ENCODE data around the gene SPATA19.
"Not testable (repeated sequence)": the region's sequence is repeated elsewhere in the genome, so short reads cannot be mapped to it uniquely, and the experiment has no call there.

The SPATA19 gene, protein sequence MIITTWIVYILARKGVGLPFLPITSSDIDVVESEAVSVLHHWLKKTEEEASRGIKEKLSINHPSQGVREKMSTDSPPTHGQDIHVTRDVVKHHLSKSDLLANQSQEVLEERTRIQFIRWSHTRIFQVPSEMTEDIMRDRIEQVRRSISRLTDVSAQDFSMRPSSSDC

DNA sequence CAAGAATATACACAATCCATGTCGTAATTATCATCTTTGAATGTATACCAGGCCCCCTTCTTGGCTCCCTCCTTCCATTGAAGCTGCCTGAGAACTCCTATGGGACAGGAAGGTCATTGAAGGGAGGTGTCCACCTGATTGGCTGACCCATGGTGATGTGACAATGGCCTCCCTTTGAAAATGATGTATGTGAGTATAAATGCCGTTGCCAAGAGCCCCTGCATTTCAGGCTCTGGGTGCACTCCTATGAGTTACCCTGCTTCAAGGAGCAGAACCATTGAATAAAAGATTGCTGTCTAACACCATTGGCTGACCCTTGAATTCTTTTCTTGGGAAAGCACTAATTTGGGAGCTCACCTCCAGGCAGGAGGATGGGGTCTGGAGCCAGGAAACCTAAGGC lies at the start of gene SPATA19:
SPATA19 (minus strand) TSS at position 101 of the 400 bp plus-strand sequence; CDS start at position 34, 67 bp downstream.
- no peak for DNase-seq

DNA sequence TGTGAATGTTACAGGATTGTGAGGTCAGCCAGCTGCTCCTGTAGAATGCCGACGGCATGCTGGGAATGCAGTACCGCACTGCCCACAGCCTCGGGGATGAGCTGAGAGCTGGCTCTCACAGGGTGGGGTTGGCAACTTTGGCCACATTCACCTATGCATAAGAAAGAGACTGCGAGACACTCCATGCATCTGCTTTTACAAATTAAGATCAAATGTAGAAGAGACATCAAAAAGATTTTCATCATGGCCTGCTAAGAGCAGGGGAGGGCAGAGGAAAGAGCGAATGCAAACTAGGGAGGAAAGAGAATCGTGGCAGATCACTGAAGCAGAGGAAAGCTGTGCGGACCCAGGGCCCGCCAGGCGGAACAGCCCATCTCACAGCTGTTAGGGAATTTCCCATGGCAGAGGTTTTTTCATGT lies 49.8 kb upstream of the SPATA19 start:
- DNase-seq = peak; percentile 27

DNA sequence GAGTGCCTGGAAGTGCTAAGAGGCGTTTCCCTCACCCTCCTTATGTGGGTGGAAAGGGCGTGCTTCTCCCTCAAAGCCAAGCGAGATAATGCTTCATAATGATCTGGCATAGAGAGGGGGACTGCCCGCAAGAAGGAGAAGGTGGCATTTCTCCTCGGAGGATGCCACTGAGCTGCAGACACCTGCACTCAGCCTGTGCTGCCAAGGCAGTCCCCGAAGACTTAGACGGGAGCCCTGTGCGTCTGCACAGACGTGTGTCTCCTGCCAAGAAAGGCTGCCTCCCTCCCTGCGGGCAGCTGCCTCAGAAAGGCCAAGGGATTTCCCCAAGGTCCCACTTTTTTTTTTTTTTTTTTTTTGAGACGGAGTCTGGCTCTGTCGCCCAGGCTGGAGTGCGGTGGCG lies 48.1 kb upstream of the SPATA19 start:
- DNase-seq = no peak

DNA sequence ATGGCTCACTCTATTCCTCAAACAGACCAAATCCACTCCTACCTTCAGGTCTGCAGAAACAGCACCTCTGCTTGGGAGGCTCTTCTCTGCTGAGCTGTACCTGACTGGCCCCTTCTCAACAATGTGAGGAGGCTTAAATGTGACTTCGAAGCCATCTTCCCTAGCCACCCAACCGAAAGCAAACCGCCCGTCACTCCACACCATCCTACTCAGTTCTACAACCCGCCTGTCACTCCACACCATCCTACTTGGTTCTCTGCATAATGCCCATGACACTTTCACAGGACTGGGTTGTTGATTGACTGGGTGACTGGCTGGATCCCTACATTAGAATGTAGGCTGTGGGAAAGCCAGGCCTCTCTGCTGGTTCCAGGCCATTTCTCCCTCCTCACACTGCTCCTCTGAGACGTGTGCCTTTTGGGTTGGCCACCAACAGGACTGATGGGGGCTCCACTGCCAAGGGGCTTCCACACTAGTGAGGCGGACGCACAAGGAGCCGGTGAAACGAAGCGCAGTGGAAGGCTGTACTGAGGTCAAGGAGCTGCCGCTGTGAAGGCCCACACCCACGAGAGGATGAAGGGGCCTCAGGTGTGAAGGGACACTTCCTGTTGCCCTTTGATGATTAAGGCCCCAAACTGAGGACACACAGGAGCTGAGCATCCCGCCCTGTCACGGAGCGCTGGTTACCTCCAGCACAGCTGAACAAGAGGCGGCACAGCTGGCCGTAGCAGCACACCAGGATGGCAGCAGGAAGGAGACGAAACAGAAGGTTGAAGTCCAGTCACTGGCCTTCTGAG lies 47.5 kb upstream of the SPATA19 start:
- DNase-seq = no peak

DNA sequence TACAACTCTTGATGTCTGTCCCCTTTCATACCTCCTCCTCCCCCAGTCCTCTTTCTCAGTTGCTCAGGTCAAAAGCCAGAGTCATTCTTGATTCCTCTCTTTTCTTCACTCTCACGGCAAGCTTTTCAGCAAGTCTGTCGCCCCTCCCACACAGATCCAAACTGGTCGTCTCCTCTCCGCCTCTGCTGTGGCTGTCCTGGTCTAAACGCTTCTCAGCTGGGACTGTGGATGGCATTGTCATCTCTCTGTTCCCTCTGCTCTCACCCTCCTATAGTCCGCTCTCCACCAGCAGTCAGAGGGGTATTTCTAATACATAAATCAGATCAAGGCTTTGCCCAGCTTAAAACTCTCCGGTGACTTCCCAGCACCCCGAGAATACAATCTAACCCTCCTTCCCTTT lies 46.8 kb upstream of the SPATA19 start:
- no peak for DNase-seq

DNA sequence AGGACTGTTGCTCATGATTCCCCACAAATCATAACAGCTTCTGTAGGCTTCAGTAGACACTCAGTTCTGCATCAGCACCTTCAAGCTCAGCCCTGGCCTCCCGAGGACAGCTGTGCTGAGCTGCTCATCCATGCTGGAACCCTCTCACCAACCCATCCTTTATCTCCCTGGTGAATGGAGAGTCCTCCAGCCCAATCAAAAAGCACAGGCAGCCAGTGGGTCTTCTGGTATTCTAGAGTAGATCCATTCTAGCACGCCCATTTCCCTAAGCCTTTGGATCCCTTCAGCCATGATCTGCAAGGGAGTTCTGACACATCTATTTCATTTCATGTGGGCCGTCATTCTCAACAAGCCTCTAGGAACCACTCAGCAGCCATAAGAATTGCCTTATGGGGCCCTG lies 44.6 kb upstream of the SPATA19 start:
- no peak for DNase-seq

DNA sequence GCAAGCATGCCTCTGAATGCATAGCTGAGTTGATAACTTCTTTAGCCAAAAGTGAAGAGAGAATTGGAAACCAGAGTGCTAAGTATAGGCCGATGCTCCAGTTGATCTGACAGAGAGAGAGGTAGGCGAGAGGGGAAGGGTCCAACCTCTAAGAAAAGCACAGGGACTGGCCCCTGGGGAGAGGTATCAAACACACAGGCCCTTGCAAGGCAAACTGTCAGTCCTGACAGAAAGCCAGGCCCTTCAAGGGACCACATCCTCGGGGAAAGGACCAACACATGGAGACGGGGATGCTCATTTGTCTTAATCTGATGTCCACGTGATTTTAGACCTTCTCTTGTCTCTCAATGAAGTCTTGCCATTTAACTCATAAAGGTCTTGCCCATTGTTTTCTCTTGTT lies 43.9 kb upstream of the SPATA19 start:
- DNase-seq = no peak

DNA sequence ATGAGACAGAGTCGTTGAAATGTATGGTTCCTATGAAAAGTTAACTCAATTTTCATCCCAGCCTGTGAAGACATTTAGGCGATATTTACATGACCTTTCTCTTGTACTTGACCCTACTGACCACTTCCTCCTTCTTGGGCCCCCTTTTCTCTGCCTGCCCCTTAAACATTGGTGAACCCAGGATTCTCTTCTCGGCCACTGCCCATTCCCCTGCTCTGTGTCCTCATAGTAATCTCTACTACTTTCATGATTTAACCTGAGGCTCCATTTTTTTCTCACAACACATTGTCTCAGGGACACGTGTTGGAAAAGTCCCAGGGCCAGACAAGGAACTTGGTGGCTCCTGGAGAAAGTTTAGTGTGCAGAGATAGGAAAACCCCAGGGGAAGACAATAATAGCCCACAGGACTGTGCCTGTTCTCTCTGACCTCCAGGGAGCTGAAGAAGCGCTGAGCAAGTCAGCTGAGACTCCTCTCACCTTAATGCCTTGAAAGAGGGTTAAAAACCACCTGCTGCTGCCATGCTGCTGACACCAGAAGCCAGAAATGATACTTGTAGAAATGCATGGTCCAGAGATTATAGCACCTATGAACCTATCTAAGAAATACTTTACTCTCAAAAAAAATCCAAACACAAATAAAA lies 42.5 kb upstream of the SPATA19 start:
- no peak for DNase-seq

DNA sequence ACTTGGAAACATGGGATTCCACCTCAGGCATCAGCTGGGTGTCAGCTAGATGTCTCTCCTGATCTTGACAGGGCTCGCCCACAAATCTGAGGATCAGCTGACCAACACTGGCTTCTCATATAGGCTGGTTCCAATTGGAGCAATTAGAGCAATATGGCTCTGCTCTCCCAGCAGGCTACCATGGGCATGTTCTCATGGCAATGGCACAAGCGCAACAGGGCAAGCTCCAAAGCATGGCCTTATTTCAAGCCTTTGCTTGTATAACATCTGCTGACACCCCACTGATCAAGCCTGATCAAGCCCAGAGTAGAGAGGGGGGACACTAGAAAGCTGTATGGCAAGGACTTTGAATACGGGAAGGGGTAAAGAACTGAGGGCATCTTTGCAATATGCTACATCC lies 40.7 kb upstream of the SPATA19 start:
- DNase-seq = no peak

DNA sequence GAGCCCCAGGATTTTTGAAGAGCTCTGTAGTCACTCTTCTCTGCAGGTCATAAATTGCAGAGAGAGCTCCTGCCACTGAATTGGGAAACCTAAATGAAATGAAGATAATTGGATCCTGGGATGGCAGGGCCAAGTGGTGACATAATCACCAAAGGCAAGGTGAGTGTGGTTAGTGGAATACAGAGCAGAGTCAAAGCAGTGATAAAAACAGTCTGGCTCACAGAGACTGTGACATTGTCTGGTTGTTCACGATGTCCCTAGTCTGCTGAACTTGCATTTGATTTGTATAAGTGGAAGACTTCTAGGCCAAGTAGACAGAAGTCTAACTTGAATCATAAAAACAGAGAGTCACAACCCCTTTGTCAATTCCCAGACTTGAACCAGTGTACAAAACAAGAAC lies 26.8 kb upstream of the SPATA19 start:
- no peak for DNase-seq

DNA sequence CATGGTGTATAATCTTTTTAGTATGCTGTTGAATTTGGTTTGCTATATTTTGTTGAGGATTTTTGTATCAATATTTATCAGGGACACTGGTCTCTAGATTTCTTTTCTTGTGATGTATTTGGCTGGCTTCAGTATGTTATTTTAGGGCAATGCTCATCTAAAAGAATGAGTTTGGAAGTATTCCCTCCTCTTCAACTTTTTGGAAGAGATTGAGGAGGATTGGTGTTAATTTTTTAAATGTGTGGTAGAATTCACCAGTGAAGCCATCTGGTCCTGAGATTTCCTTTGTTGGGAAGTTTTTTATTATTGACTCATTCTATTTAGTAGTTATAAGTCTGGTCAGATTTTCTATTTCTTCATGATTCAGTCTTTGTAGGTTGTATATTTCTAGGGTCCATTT lies 22.1 kb upstream of the SPATA19 start:
- no peak for DNase-seq

DNA sequence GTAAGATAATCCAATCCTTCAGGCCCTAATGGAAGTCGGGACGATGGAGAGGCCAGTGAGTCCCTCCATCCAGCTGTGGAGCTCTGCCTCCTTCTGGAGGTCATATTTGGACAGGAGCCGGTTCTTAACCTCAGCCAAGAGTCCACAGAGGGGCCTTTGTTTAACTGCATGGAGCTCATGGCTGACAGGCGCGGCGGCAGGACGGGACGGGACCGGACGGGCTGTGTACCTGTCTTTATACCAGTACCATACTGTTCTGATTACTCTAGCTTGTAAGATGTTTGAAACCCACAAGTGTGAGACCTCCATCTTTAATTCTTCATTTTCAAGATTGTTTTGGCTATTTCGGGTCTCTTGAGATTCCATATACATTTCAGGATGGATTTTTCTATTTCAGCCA lies 20.2 kb upstream of the SPATA19 start:
- no peak for DNase-seq

DNA sequence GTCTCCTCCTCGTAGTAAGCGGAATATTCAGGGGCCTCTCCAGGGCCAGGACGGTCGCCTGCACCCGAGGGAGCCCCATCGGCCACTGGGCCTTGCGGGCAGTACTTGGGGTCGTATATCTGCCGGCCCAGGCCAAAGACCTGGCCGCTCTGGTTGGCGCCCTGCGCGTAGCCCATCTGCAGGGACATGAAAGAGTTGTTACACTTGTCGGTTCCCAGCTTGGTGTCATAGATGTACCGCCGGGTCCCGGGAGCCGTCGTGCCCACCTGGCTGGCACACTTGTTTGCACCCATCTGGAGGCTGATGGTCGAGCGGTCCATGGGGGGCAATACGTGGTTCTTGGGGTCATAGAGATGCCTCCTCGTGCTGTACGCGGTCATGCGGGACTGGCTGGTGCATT lies 19.4 kb upstream of the SPATA19 start:
- no peak for DNase-seq

DNA sequence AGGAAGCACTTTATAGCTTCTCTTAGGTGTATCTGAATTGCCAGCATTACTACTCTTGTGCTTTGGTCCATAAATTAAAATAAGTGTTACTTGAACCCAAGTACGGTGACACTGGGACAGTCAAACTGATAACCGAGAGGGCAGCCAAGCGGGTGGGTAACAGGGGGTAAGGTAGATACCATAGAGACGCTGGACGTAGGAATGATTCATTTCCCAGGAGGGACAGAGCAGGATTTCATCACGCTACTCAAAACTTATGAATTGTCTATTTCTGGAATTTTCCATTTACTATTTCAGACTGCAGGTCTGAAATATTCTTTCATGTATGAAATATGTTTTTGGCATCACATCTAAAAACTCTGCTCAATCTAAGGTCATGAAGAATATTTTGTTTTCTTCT lies 14.8 kb upstream of the SPATA19 start:
- DNase-seq = no peak

DNA sequence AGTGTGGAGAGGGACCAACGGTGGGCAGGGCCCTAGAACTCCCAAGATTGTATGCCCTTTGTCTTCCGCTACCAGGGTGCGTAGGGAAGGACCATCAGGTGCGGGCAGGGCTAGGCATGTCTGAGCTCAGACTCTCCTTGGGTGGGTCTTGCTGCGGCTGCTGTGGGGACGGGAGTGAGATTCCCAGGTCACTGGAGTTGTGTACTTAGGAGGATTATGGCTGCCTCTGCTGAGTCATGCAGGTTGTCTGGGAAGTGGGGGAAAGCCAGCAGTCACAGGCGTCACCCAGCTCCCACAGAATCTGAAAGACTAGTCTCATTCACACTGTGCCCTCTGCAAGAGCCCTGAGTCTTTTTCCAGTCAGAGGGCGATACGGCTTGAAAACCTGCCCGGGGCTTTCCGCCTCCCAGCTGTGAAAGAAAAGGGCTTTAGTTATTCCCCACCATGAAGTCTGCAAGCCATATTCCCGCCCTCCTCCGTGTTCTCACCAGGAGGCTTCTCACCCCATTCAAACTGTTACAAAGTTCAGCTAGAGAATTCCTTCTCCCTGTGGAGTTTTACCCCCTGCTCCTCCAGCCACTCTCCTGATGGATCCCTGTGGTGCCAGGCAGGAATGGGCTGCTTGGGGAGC lies 9.1 kb upstream of the SPATA19 start:
- not testable (repeated sequence) for DNase-seq

DNA sequence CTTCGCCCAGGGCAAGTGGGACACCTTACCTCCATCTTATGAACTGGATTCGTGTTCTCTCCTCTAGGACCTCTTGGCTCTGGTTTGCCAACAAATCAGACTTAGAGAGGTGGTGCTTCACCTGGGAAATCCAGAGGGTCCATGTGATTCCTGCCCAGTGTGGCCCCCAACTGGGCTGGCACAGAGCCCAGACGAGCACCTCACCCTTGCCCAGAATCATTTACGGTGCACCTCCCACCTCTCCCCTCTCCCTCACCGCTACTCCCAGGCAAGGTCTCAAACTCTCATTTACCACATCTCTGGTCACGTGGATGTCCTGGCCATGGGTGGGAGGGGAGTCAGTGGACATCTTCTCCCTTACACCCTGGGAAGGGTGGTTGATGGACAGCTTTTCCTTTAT lies 1.1 kb downstream of the SPATA19 start:
- DNase-seq = no peak

DNA sequence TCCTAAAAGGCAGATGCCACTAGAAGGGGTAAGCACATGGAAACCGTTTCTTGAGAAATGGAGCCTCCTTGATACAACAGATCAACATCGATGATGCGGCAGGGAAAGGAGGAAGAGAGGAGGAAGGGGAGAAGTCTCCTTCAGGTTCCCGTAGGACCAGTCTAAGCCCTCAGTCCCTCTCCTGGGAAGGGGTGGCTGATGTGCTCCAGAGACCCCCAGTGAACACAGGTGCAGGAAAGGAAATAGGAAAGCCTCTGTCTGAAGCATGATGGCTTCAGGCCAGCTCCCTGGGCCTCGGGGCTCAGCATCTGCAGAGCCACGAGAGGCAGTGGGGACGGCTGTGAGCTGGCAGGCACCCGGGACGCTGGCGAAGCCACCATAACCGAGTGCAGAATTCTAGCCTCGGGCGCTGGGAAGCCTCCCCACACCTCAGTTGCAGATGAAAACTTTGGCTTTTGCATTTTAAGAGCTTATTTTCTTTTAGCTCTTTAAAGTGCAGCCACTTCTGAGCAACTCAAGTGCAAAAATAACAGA lies 1.8 kb downstream of the SPATA19 start:
- DNase-seq = no peak

DNA sequence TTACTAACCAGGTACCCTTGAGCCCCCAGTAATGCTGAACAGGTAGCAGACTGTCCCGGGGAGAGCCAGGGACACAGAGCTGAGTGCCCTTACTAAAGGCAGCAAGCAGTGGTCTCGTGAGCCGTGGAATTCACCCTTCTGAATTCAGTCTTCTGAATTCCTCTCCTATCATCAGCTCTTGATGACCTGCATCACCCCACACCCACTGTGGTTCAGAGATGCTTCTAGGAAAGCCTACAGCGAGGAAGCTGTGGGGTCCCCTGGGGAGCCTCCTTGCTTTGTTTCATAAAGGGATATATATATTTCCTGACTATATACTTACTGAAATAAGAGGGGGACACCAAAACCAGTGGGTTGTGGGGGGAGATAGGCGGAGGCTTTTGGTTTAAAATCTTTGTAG lies 2.6 kb downstream of the SPATA19 start:
- no peak for DNase-seq

DNA sequence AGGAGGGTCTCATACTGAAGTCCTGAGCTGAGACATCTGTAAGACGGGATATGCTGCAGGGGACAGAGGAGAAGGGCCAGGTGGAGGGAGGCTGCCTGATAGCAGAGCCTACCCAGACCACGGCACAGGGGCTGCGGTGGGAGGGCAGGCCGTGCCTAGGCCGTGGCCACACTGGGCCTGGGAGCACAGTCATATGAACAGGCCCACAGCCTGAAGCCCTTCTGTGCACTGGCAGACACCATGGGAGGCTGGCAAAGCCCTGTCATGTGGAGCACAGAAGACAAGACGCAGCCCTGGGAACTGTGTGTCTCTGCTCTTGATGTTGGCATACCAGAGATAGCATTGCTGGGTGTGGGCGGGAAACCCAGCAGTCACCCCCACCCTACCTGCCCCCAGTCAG lies 3.3 kb downstream of the SPATA19 start:
- DNase-seq = no peak

DNA sequence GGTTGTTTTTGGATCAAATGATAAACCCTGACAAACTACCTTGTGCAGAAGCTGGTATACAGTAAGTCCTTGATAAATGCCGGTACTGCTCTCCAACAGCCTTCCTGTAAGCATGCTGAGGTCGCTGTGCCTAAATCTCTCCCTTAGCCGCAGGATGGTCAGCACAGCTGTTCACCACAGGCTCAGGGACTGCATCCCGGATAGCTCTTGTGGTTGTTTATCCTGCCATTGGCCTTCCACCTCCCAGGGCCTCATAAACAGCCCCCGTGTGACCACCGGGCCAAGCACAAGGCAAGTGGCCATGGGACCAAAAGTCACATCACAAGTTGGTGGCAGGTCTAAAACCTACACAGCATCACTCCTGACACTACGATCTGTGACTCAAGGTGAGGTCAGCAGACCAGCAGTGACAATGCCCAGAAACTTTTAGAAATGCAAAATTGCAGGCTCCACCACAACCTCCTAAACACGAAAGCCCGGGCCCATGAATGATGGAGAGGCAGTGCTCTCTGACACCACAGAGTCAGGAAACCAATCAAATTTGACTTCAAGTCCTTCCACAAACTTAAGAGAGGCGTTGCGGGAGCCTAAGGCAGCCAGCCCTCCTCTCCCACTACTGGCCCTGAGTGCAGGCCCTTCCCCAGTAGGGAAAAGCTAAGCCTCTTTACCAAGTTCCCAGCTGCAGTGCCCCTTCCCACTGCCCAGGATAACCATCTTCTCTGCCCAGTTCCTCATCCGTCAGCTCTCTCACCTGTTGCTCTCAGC lies 3.9 kb downstream of the SPATA19 start:
- DNase-seq = no peak

DNA sequence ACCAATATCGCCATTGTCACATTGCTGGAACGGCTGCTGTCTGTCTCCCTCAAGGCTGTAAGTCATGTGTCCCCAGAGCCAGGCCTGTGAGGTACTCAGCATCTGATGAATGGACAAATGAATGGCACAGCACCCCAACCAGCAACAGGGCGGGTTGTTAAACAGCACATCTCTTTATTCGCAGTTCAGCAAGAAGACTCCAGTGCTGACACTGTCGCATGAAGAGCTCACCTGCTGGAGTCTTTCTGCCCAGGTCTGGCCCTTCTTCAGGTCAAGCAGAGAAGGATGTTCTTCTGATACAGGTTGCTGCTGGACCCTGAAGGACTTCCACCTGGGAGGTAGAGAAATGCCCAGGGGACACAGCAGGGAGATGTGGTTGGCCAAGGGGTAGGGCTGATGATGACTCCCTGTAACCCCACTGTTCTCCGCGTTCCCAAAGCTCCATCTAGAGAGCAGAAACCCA lies 4.8 kb downstream of the SPATA19 start:
- DNase-seq = no peak
